HG03064 (cell line): ENCODE measurements around the gene ULK1.

Source experiments
- ATAC-seq: cut with Tn5 transposase; IDR thresholded peaks from one replicate; pipeline ENCODE4 v1.9.1; 2021; ENCODE audit warnings: low read depth; ENCODE audit not compliant: unreplicated experiment

The ULK1 gene

DNA sequence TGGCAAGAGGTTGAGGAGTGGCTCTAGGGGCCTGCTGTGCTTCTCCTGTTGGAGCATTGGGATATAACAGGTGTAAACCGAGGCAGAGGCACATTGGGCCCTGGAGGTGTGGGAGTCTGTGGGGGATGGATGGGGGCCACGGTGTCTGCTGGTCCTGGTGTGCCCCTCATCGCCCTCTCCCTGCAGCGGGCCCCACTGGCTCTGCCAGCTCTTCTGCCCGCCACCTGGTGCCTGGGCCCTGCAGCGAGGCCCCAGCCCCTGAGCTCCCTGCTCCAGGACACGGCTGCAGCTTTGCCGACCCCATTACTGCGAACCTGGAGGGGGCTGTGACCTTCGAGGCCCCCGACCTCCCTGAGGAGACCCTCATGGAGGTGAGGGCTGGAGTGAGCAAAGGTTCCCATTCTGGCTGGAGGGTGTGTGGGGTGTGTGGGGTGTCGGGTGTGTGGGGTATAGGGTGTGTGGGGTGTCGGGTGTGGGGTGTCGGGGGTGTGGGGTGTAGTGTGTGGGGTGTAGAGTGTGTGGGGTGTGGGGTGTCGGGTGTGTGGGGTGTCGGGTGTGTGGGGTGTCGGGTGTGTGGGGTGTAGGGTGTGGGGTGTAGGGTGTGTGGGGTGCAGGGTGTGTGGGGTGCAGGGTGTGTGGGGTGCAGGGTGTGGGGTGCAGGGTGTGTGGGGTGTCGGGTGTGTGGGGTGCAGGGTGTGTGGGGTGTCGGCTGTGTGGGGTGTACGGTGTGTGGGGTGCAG lies 24.1 kb downstream of the ULK1 start:
- ATAC-seq = no peak

DNA sequence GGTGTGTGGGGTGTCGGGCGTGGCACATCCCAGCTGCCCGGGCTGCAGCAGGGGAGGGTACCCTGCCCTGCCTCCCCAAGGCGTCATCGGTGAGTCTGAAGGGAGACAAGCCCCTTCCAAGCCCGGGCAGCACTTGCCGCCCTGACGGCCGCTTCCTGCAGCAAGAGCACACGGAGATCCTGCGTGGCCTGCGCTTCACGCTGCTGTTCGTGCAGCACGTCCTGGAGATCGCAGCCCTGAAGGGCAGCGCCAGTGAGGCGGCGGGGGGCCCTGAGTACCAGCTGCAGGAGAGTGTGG lies 24.6 kb downstream of the ULK1 start:
- no peak for ATAC-seq

DNA sequence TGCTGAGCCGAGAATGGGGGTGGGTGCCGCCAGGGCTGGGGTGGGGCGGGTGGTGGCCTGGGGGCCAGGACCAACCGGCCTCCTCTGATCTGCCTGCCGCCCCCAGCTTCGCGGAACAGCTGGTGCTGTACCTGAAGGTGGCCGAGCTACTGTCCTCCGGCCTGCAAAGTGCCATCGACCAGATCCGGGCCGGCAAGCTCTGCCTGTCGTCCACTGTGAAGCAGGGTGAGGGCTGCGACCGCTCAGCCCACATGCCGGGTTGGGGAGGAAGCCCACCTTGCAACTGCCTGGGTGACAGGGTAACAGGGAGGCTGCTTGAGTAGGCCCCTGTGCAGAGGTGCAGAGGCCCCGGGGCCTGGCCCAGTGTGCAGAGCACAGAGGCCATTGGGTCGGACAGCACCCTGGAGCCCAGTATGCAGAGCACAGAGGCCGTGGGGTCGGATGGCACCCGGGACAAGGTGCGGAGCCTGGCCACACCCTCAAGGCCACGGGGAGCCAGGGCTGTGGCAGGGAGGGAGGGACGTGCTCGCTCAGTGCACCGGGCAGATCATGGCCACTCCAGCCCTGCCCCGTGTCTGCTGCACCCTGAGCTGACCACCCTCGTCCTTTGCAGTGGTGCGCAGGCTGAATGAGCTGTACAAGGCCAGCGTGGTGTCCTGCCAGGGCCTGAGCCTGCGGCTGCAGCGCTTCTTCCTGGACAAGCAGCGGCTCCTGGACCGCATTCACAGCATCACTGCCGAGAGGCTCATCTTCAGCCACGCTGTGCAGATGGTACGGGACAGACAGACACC lies 25.1 kb downstream of the ULK1 start:
- ATAC-seq = no peak

DNA sequence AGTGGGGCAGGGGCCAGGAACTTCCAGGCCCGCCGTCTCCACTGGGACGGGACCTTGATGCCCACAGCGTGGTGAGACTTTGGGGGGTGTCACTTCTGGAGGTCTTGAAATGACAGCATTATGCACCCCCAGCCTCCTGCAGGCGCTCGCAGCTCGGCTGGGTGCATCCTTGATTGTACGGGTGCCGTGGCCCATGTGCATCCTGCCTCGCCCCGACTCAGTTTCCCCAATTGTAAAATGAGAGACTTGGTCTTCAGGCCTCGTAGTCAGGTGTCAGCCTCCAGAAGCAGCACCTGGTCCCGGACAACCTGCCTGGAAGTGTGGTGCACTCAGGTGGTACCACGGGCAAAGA lies 25.7 kb downstream of the ULK1 start:
- no peak for ATAC-seq

DNA sequence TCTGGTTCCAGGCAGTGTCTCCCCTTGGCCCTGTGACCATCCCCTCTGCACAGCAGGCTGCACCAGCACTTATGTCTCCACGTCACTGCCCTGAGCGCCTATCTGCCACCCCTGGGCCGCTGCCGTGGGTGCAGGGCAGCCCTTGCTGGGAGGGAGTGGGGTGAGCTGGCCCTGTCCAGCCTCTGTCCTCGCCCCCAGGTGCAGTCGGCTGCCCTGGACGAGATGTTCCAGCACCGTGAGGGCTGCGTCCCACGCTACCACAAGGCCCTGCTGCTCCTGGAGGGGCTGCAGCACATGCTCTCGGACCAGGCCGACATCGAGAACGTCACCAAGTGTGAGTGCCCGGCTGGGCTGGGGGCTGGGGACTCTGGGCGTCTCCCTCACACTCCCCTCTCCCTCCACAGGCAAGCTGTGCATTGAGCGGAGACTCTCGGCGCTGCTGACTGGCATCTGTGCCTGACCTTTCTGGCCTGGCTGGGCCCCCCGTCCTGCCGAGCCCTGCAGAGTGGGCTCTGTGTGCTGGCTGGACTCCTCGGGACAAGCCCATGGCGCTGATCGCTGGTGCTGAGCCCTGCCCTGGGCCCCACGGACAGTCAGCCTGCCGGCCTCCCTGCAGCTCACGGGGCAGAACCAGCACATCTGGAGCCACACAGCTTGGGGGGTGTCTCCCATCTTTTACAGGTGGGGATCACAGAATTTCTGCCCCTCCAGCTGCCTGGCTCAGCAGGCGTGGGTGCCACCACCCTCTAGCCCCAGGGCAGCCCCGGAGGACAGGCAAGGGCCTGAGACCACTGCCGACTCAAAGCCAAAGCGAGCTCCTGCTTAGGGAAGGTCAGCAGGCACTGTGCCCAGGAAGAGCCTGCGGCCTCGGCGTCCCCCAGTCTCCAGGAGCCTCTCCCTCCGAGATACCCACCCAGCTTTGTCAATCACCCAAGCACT lies 26.7 kb downstream of the ULK1 start:
- ATAC-seq = no peak

DNA sequence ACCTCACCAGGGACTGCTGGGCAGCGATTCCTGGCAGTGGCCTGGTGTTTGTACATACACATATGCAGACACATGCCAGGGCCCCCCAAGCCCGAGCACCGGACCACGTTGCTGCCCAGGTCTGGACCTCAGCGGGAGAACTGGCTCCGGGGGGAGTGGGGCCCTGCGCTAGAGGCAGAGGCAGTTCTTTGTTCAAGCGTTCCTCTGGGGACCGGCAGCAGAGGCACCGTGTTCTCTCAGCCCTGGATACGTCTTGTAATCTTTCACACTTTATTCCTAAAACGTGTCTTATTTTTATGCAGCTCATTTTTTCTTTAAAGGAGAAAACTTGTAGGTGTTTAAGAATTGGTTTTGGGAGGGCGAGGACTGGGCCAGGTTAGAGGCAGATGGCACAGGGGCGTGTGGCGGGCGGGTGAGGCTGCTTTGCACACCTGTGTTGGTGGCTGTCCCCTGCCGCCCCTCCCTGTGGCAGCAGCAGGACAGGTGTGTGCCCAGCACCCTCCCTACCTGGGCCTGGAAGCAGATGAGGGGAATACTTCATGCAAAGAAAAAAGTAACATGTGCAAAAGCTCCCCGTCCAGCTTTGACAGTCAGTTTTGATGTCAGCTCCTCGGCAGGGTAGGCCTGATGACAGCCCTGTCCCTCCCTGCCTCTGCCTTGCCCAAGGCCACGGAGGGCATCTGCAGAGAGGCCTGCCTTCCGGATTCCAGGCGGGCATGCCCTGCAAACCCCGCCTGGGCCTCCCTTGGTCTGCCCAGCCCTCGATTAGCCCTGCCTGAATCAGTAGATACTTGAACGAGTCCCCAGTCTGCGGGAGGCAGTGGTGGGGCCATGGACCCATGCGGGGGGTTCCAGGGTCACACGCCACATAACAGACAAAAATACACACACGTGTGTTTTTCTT lies 27.7 kb downstream of the ULK1 start:
- no peak for ATAC-seq

DNA sequence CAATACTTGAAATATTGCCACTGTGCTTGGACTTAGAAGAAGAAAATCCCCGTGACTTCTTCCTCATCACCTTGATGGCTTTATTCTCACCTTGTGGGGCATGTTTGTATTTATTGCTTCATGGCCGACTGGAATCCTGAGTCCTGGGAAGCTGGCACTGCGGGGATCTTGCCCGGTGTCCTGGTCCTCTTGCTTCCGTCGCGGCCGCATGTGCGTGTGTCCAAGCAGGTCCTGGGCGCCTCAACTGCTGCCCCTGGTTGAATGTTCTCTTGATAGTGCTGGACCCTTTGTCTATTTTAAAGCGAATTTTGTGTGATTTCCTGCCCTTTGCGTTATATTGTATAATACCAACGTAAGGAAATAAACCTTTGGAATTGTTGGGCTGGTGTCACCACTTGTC lies 28.4 kb downstream of the ULK1 start:
- ATAC-seq = no peak

DNA sequence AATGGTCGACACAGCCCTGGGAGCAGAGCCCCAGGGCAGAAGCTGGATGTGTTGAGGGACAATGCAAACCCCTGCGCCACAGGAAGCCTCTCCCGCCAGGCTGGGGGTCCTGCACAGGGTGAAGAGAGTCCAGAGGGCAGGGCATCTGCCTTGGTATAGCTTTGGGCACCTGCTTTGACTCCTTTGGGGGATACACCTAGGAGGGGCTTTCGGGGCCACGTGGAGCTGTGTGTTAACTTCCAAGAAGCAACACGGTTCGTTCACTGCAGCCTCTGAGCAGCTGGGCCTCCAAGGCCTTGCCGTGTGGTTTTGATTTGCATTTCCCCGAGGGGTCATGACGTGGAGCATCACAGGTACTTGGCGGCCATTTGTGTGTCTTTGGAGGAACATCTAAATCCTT lies 28.8 kb downstream of the ULK1 start:
- ATAC-seq = peak; percentile 65

DNA sequence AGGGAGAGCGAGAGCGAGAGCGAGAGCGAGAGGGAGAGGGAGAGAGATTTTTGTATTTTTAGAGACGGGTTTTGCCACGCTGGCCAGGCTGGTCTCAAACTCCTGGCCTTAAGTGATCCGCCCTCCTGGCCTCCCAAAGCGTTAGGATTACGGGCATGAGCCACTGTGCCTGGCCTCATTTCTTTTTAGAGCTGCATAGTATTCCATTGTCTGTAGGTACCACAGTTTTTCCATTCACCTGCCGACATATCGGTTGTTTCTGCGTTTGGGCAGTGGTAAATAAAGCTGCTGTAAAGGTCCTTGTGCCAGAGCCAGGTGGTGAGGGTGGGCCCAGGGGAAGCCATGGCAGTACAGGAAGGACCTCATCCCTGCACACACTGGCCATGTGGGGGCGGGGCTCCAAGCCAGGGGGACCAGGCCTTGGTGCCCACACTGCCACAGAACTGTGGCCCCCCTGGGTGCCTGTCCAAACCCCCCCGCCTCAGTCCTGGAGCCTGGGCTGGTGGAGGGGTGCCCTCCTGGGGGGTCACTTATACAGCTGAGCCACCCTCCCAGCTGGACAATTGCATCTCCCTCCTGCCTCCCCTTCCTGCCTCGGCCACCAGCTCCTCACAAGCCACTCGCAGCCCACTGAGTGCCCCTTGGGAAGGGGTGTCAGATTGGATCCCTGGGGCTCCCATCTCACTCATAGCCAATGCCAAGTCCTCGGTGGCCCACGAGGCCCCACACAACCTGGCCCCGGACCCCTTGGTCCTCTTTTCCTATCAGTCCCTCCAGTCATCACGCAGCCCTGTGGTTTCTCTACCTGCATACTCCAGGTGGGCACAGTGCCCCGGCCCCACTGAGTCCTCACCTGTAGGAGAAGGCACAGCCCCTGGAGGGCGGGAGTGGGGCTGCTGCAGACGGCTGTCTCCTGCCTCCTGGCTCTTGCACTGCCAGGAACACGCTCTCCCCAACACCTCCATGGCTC lies 33.0 kb downstream of the ULK1 start:
- ATAC-seq = no peak

DNA sequence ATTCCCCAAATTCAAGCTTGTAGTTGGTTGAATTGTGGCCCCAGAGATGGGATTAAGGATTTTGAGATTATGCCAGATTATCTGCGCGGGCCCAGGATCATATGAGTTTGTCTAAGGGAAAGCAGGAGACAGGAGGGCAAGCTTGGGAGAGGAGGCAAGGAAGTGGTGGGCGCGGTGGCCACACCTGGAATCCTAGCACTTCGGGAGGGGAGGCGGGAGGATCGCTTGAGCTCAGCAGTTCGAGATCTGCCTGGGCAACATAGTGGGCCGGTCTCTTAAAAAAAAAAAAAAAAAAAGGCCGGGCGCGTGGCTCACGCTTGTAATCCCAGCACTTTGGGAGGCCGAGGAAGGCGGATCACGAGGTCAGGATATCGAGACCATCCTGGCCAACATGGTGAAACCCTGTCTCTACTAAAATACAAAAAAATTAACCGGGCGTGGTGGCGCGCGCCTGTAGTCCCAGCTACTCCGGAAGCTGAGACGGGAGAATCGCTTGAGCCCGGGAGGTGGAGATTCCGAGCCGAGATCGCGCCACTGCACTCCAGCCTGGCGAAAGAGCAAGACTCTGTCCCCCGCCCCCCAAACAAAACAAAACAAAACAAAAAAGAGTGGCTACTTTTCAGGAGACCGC lies 33.8 kb downstream of the ULK1 start:
- no peak for ATAC-seq

DNA sequence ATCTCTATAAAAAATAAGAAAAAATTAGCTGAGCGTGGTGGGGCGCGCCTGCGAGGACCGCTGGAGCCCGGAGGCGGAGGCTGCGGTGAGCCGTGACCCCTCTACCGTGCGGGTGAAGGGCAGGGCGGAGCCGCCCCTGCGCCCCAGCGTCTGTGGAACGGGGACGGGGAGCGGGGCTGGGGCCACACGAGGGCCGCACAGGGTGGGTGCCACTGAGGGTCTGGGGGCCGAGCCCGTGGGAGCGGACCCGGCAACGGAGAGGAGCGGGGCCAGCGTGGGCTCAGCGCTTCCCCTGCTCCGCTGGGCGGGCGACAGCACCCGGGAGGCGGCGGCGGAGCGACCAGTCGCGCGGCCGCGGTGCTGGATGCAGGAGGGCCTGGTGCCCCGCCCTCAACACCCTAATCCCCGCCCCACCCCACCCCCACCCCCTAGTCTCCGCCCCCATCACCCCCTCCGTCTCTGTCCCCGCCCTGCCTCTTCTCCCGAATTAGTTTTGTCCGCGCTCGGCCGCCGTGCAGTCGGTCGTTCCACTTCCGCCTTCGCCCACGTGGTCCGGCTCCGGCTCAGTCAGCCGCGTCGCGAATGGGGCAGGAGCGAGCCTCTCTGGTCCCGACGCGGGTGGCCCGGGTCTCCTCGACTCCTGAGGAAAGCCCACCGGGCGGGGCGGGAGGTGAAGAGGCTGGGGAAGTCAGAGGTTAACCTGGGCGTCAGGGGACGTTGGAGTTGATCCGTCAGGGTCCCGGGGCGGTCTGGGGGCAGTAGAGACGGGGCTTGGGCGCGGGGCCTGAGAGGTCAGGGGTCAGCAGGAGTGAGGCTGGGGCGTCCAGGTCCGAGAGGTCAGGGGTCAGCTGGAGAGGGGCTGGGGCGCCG lies 34.5 kb downstream of the ULK1 start, which contains the start of gene PUS1:
Gene PUS1 (plus strand): TSS at position 566 of the 870 bp plus-strand sequence. CDS start 447 bp downstream, outside the sequence.
- ATAC-seq = peak; percentile 62

DNA sequence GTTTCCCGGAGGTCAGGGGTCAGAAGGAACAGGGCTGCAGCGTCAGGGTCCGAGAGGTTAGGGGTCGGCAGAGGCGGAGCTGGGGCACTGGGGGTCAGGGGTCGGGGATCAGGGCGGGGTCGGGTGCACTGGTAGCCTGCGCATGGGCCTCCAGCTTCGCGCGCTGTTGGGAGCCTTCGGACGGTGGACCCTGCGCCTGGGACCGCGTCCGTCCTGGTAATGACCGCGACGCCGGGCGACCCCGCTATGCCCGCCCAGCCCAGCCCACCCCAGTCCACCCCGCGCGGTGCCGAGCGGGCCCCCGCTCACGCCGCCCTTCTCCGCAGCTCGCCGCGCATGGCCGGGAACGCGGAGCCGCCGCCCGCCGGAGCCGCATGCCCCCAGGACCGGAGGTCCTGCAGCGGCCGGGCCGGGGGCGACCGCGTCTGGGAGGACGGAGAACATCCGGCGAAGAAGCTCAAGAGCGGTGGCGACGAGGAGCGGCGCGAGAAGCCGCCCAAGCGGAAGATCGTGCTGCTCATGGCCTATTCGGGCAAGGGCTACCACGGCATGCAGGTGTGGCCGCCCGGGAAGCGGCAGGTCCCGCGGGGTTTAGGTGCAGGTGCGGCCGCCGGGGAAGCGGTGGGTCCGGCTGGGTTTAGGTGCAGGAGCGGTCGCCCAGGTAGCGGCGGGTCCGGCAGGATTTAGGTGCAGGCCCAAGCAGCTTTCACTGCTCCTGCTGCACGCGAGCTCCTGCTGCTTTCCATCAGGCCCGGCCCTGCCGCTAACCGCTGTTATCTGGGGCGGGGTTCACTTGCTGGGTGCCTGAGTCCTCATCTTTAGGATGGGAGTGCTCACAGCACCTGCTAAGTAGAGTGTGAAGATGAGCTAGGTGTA lies 35.4 kb downstream of the ULK1 start:
- no peak for ATAC-seq

DNA sequence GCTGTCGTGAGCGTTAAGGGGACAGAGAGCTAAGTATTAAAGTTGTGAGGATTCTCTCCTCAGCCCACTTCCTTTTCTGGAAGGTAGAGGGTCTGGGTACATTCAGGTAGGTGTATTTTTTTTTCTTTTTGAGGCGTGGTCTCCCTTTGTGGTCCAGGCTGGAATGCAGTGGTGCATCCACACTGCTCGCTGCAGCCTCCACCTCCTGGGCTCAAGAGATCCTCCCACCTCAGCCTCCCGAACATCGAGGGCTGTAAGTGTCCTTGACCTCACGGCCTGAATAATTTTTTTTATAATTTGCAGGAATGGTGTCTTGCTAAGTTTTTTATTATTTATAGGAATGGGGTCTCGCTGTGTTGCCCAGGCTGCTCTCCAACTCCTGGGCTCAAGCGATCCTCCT lies 36.1 kb downstream of the ULK1 start:
- ATAC-seq = no peak

DNA sequence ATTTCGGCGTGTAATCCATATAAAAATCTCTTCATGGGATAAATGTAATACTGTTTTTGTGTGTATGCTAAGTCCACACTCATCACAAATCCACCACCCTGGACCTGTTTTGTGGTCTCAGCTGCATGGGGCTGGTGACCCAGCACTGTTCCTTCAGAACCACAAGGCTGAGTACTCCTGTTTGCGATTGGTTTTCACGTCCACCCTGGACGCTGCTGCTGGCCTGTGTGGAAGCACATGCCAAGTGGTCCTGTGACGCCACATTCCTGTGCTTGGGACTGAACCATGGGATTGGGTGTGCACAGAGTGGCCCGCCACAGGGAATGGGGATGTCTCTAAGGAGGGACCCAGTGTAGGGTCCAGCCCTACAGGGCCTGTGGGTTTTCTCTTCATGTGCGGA lies 39.0 kb downstream of the ULK1 start:
- no peak for ATAC-seq

DNA sequence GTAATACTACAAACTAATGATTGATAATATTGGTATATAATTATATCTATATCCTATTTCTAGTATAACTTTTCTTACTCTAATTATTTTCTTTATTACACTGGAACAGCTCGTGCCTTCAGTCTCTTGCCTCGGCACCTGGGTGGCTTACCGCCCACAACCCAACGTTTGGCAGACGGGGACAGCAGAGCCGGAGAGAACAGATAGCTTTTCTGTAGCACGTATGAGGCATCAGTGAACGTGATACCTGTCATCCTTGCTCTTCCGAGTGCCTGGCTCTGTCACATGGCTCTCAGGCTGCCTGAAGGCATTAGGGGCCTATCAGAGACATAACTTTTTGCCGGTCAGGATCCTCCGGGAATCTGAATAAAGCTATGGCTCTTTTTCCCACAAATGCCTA lies 40.1 kb downstream of the ULK1 start:
- no peak for ATAC-seq

DNA sequence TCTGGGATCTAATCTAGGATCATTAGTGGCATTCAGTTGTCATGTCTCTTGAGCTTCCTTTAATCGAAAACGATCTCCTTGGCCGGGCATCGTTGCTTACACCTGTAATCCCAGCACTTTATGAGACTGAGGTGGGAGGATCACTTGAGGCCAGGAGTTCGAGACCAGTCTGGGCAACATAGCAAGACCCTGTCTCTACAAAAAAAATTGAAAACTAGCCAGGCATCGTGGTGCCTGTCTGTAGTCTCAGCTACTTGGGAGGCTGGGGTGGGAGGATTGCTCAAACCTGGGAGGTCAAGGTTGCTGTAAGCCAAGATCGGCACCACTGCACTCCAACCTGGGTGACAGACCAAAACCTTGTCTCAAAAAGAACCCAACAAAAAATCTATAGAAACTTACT lies 43.7 kb downstream of the ULK1 start:
- no peak for ATAC-seq

DNA sequence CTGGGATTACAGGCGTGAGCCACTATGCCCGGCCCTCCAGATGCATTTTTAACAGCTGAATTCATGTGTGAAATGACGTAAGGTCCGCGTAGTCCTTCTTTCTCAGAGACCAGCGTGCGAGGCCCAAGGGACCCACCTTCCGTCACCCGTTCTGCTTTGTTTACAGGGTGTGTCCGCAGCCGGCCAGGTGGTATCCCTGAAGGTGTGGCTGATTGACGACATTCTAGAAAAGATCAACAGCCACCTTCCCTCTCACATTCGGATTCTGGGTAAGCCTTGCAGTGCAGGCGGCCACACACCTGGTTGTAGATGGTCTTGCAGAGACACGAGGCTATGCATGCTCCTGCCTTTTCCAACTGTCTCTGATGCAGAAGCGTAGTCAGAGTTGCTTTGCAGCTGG lies 44.6 kb downstream of the ULK1 start:
- ATAC-seq = no peak
